GM18519 (cell line): Measurements from ENCODE around the gene SRRD.
"Not testable (repeated sequence)": the region's sequence is repeated elsewhere in the genome, so short reads cannot be mapped to it uniquely, and the experiment has no call there.

Source experiments
- ATAC-seq: cut with Tn5 transposase; IDR thresholded peaks from one replicate; pipeline ENCODE4 v1.9.1; 2021; ENCODE audit warnings: mild to moderate bottlenecking, moderate library complexity; ENCODE audit not compliant: unreplicated experiment, low FRiP score

Gene SRRD, protein sequence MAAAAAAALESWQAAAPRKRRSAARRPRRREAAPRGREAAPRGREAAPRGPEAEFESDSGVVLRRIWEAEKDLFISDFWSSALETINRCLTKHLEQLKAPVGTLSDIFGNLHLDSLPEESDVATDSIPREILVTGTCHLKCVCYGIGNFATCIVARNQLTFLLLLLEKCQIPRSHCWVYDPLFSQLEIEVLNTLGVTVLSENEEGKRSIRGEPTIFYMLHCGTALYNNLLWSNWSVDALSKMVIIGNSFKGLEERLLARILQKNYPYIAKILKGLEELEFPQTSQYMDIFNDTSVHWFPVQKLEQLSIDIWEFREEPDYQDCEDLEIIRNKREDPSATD

GRCh38 chr22:26483439-26484359 is at the start of gene SRRD, which contains the start of gene HPS4:
SRRD (plus strand) TSS chr22:26483877; CDS start chr22:26483891, 14 bp downstream.
HPS4 (minus strand) TSS chr22:26483783; CDS start chr22:26481762, 2,021 bp downstream.
- peak; percentile 34 for ATAC-seq

DNA sequence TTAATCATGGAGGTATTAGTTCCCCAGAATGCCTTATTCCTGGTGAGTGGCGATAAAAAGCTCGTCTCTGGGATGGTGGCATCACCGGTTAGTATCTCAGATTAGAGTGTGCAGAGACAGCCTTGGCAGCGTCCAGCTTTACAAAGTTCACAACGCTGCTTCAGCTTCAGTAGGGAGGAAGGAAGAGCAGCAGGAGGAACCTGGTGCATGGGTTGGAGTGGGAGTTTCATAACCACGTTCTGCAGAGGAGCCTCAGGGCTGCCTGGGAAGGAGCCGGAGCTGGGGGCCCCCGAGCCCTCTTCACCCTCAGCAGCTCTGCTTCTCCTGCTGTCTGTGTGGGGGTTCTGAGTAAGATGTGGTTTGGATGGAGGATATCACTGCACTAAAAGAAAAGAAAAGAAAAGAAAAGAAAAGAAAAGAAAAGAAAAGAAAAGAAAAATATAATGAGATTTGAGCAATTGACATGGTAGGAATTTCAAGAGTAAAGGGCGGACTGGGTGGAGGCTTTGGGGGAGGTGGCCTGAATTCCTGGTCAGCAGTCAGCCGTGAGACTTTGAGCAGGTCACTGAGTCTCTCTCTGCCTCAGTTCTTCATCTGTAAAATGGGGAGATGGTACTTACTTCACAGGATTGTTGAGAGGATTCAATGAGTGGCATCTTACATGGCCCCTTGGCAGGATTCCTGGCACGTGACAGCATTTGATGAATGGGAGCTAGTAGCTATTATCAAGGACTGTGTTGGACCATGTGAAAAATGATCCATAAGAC is 48.2 kb upstream of the SRRD start:
- ATAC-seq: no peak

DNA sequence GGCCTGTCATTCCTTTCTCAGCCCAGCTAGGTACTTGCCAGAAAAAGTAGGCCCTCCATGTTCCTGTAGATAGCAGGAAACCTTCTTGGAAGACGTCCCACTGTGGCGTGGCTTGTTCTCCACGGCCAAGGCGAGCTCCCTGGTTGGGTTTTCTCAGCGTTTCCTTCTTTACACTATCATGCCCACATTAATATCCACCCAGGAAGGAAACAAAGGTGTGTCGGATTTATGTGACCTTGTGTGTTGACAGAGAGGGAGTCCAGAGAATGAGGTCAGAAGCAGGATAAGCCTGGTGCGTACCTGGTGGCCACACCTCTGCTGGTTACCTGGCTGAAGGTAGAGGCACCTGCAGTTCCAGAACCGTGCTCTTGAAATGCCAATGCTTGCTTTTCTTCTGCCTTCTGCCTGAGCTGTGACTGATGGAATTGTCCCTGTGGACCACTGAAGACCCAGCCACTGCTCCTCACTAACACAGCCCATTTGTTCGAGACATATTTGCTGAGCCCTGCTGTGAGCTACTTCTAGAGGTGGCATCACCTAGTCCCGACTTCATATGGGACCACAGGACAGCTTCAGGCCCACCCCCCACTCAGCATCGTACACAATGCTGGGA is 46.7 kb upstream of the SRRD start:
- no peak for ATAC-seq

DNA sequence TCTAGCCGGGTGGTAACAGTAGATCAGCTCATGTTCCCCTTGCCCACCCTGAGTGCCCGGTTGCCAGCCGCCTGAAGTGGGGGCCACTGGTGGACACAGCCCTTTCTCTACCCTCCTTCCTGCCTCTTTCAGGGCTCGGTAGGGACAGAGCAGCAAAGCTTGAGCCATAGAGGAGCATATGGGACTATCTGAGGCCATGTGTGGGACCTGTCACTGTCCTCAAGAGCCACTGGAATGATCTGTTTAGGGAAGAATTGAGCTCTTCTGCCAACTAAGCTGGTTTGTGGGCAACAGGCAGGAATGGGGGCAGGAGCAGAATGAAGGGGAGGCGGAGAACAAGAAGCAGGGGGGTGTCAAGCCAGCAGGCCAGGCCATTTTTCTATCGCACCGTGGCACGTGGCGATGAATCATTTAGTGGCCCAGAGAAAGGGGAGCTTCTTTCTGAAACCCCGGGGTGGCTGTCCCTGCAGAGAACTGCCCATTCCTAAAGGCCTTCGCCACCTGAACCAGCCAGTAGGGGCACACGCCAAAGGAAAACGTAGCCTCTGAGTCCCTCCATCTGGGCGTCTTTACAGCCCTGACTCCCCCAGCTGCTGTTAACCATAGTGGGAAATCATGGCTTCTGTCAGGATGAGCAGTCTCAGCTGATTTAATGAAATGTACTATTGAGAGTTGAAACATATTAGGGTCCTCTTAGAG is 45.8 kb upstream of the SRRD start:
- ATAC-seq: no peak

- not testable (repeated sequence) for ATAC-seq
Measured at GRCh38 chr22:26438776-26439175, 44.9 kb upstream of the SRRD start.

DNA sequence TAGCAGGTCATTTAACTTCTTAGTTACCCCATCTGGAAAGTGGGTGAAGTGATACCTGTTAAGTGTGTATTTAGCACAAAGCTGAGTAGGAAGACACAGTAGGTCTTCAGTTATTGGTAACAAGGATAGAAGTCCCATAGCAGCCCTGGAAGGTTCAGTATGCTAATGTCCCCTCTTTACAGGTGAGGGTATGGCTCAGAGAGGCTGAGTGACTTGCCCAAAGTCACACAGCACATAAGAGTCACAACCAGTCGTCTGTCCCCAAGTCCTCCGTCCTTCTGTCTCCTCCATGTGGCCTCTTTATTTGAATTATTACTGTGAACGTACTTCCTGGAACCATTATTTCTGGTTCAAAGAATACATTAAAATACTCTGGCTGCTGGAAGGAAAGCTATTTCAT is 44.1 kb upstream of the SRRD start:
- no peak for ATAC-seq

- no peak for ATAC-seq
Measured at GRCh38 chr22:26442086-26442756, 41.5 kb upstream of the SRRD start.

DNA sequence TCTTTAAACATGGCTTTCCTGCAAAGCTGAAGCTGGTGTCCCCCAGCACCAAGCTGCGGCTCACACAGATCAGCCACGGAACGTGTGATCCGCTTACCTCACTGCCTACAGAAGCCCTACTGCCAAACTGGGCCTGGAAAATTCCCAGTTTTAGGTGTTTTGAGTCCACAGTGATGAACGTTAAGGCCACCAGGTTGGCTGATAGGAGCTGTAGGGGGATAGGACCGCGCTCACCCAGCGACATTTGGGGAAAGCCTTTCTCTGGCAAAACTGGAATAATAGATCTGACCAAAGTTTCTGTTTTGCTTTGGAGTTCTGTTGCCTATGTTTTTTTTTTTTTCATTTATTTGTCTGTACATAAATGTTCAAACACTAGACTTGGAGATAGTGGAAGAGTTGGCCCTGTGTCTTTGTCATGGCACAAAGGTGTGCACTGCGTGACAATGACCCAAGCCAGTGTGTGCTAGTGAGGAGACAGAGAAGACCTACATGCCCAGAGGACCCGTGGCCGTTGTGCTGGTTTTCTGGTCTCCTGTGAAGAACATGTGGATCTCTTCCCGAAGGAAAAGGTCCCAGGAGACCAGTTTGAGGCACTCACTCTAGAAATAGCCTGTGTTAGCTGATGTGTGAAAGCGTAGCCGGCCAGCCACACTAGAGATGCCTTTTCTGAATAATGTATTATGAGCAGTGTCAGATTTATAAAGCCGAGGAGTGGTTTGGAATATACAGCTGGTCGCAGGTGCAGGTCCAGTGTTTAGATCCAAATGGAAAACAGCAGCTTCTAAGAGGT is 39.6 kb upstream of the SRRD start:
- ATAC-seq: no peak

- ATAC-seq: no peak
Measured at GRCh38 chr22:26444777-26445176, 38.9 kb upstream of the SRRD start.

DNA sequence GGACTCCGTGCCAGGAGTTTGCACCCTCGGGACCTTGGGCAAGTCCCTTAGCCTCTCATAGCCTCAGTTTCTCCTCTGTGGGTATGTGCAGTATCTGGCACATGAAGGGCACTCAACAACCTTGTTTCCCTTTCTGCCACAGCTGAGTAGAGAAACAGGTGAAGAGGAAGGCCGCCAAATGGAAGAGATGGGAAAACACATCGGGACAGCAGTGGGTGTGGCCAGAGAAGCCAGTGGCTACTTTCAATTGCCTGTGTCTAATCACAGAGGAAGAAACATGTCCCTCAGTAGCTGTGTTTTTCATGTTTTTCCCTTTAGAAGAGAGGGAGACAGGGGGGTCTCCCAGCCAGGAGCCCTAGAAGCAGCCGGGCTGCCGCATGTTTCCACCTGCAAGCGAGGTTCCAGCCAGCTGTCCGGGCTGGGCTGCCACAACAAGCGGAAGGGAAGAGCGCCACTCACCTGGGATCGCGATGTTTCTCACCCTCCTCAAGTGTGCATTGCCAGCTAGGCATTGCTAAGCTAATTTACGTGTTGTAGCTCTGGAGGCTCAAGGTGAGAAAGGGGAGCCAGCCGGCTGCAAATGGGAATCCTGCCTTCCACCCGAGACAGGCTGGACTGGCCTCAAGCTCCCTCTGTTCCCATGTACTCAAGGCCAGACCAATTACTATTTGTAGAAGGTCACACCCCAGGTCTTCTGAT is 38.0 kb upstream of the SRRD start:
- ATAC-seq: no peak

DNA sequence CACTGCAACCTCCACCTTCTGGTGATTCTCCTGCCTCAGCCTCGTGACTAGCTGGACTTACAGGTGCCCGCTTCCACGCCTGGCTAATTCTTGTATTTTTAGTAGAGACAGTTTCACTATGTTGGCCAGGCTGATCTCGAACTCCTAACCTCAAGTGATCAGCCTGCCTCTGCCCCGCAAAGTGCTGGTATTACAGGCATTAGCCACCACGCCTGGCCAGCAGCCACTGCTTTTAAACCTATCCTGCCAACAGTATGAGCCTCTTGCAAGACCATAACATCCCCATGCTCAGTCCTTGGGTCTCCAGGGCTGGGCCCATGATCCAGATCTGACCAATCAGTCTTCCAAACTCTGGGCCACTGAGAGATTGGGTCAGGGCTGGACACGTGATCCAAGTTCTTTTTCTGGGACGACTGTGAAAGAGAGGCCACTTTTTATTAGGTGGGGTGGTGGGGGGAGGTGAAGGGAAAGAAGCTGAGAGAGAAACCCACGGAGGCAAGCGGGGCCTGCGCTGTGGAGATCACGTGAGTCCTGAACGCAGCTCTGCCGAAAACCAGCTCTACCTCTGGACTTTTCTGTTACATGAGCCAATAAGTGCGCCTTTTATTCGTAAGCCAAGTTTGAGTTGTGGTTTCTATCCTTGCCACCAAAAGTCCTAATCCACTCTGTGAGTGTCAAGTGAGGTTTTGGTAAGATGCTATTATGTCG is 36.7 kb upstream of the SRRD start:
- ATAC-seq: no peak

GRCh38 chr22:26447584-26448329 is 35.9 kb upstream of the SRRD start:
- no peak for ATAC-seq

GRCh38 chr22:26448334-26448733 is 35.3 kb upstream of the SRRD start:
- ATAC-seq: no peak

- no peak for ATAC-seq
Measured at GRCh38 chr22:26448941-26449340, 34.7 kb upstream of the SRRD start.

DNA sequence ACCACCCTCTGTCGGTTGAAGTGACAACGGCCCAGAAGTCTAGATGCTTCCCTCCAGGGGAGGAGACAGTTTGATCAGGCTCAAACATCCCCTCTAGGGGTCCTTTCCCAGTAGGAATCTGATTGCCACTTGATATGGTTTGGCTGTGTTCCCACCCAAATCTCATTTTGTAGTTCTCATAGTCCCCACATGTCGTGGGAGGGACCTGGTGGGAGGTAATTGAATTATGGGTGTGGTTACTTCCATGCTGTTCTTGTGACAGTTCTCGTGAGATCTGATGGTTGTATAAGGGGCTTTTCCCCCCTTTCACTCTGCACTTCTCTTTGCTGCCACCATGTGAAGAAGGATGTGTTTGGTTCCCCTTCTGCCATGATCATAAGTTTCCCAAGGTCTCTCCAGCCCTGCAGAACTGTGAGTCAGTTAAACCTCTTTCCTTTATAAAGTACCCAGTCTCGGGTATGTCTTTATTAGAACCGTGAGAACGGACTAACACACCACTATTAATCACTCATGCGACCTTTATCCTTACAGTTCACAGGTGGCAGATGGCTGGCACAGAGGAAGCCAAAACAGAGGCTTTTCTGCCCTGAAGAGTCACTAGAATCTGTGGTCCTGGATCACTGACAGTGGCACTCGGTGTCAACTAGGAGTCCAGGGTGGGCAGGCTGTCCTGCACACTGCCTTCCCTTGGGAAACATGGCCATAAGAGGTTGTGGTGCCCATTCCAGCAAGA is 33.1 kb upstream of the SRRD start:
- no peak for ATAC-seq
